Kidney tubule cell (primary cell): ENCODE data around the gene TUBD1.
"Not testable (repeated sequence)": the region's sequence is repeated elsewhere in the genome, so short reads cannot be mapped to it uniquely, and the experiment has no call there.

Source experiments
- DNase-seq: peaks from one replicate; pipeline ENCODE4 v3.0.0-alpha.2; 2018; ENCODE audit warnings: low spot score

The TUBD1 gene

GRCh38 chr17:59874376-59874775, 18.4 kb downstream of the TUBD1 start:
- no peak for DNase-seq

GRCh38 chr17:59873414-59873813, 19.3 kb downstream of the TUBD1 start:
- DNase-seq, result not testable (repeated sequence)

- no peak for DNase-seq
These were observed 20.4 kb downstream of the TUBD1 start for GRCh38 chr17:59872351-59872750.

GRCh38 chr17:59870482-59870881, 22.3 kb downstream of the TUBD1 start:
- no peak for DNase-seq

- no peak for DNase-seq
These were observed 22.9 kb downstream of the TUBD1 start for GRCh38 chr17:59869941-59870218.

GRCh38 chr17:59863616-59864015, 29.1 kb downstream of the TUBD1 start:
- no peak for DNase-seq

GRCh38 chr17:59859444-59860025, 33.2 kb downstream of the TUBD1 start:
- peak; percentile 63 for DNase-seq

- no peak for DNase-seq
These were observed 33.8 kb downstream of the TUBD1 start for GRCh38 chr17:59858932-59859331.

- no peak for DNase-seq
These were observed 34.5 kb downstream of the TUBD1 start for GRCh38 chr17:59858167-59858816.

- no peak for DNase-seq
These were observed 35.6 kb downstream of the TUBD1 start for GRCh38 chr17:59856859-59857794.

GRCh38 chr17:59853919-59854729, 38.6 kb downstream of the TUBD1 start:
- not testable (repeated sequence) for DNase-seq

GRCh38 chr17:59853168-59853918, 39.4 kb downstream of the TUBD1 start:
- peak; percentile 97 for DNase-seq

GRCh38 chr17:59852847-59853167, 39.9 kb downstream of the TUBD1 start:
- DNase-seq, result not testable (repeated sequence)

- peak; percentile 59 for DNase-seq
These were observed 41.0 kb downstream of the TUBD1 start for GRCh38 chr17:59851439-59852375.

- not testable (repeated sequence) for DNase-seq
These were observed 42.4 kb downstream of the TUBD1 start for GRCh38 chr17:59850311-59850710.

- peak; percentile 54 for DNase-seq
These were observed 44.0 kb downstream of the TUBD1 start for GRCh38 chr17:59848778-59849177.

GRCh38 chr17:59848385-59848668, 44.4 kb downstream of the TUBD1 start:
- DNase-seq, result no peak

- DNase-seq, result peak; percentile 99
These were observed 46.2 kb downstream of the TUBD1 start for GRCh38 chr17:59846394-59847165.

GRCh38 chr17:59845595-59846393, 46.9 kb downstream of the TUBD1 start:
- DNase-seq, result peak; percentile 97
